Endothelial cell of umbilical vein (primary cell): Measurements from ENCODE around the gene CHMP1B. TPM values are rescaled to one million over a fixed set of nuclear protein-coding genes. Genes with fewer than 3 reads are reported as not detected.

Source experiments
- BruUV-seq: library from RNA; stranded (reverse); fragments of 400-500 nt; replicated peaks from 2 replicates; lab custom pipeline; 2021; lab: Mats Ljungman, UMichigan
- CTCF ChIA-PET: fragments of 300-600, 350-600 bp; sonication (Branson Sonifier 250); formaldehyde crosslinking; loops from one replicate; lab custom pipeline; 2021; ENCODE audit warnings: antibody characterized with exemption, inconsistent platforms; lab: Charles Lee
- POLR2A ChIA-PET: fragments of 300-600, 350-600 bp; sonication (Branson Sonifier 250); formaldehyde crosslinking; loops from one replicate; lab custom pipeline; 2021; ENCODE audit warnings: antibody characterized with exemption, inconsistent platforms; lab: Charles Lee
- DNase-seq: peaks from one replicate; pipeline ENCODE4 v3.0.0-alpha.2; 2011; ENCODE audit warnings: low read depth, low spot score
- FAIRE-seq: peaks from 2 replicates; lab custom pipeline; 2011; peaks lifted over from hg19 to GRCh38; lab: Jason Lieb, UNC
- H2AFZ ChIP-seq: 2 replicates; pipeline ENCODE4 v1.6.0; 2012; ENCODE audit warnings: low read depth, low read length, control low read depth, inconsistent platforms
- H3K27ac ChIP-seq: 2 replicates; pipeline ENCODE4 v1.5.1; 2011; ENCODE audit warnings: low read depth, mild to moderate bottlenecking, control low read depth, low read length, moderate library complexity; ENCODE audit not compliant: insufficient read depth
- H3K27me3 ChIP-seq, 2 experiments: 2 replicates each; pipeline versions ENCODE4 v1.6.0 to v1.6.1; 2011; ENCODE audit warnings: low read length in 2 of 2, mixed read lengths in 1 of 2; ENCODE audit not compliant: control insufficient read depth in 2 of 2, insufficient read depth in 2 of 2
- H3K36me3 ChIP-seq, 2 experiments: 2 replicates in 1 of 2; 3 replicates in 1 of 2; pipeline ENCODE4 v1.5.1; 2011; ENCODE audit warnings: low read length in 2 of 2, mild to moderate bottlenecking in 1 of 2, moderate library complexity in 1 of 2; ENCODE audit not compliant: control insufficient read depth in 2 of 2, insufficient read depth in 2 of 2; ENCODE audit errors: extremely low read depth in 1 of 2
- H3K4me1 ChIP-seq: 3 replicates; pipeline ENCODE4 v1.5.1; 2011; ENCODE audit warnings: mild to moderate bottlenecking, low read length; ENCODE audit not compliant: control insufficient read depth, insufficient read depth; ENCODE audit errors: extremely low read depth
- H3K4me2 ChIP-seq: 2 replicates; pipeline ENCODE4 v1.6.1; 2011; ENCODE audit warnings: low read length, control low read depth, mixed read lengths; ENCODE audit not compliant: insufficient read depth
- H3K4me3 ChIP-seq, 3 experiments: fragments of 200-600 bp in 1 of 3; sonication (generic), shearing (Covaris generic) in 1 of 3; replicated peaks in 1 of 3; 2 replicates each; pipeline ENCODE4 v1.5.1; 2011 to 2016; ENCODE audit warnings: control low read depth in 3 of 3, low read length in 3 of 3, mild to moderate bottlenecking in 2 of 3, inconsistent platforms in 1 of 3, low read depth in 1 of 3, moderate library complexity in 1 of 3; ENCODE audit not compliant: insufficient read depth in 1 of 3
- H3K79me2 ChIP-seq: 2 replicates; pipeline ENCODE4 v1.6.0; 2012; ENCODE audit warnings: low read length, inconsistent platforms; ENCODE audit not compliant: control insufficient read depth, insufficient read depth
- H3K9ac ChIP-seq: replicated peaks from 2 replicates; pipeline ENCODE3; 2011; ENCODE audit warnings: low read length, control low read depth; ENCODE audit not compliant: insufficient read depth; ENCODE audit errors: extremely low read depth
- H3K9me1 ChIP-seq: replicated peaks from 3 replicates; pipeline ENCODE4 v1.6.0; 2011; ENCODE audit warnings: mild to moderate bottlenecking, low read length; ENCODE audit not compliant: control insufficient read depth, insufficient read depth; ENCODE audit errors: extremely low read depth
- H3K9me3 ChIP-seq: replicated peaks from 2 replicates; pipeline ENCODE4 v1.5.1; 2012; ENCODE audit warnings: low read length, inconsistent platforms; ENCODE audit not compliant: control insufficient read depth, insufficient read depth
- H4K20me1 ChIP-seq: replicated peaks from 2 replicates; pipeline ENCODE3; 2011; ENCODE audit warnings: mild to moderate bottlenecking, low read length; ENCODE audit not compliant: control insufficient read depth, insufficient read depth; ENCODE audit errors: extremely low read depth
- CTCF ChIP-seq, 2 donors: IDR thresholded peaks; 1 replicate in 1 of 2; 2 replicates in 1 of 2; pipeline ENCODE4 v1.5.1; 2011; ENCODE audit warnings: low read length in 2 of 2, mild to moderate bottlenecking in 2 of 2, moderate library complexity in 2 of 2, control low read depth in 1 of 2, inconsistent platforms in 1 of 2, low read depth in 1 of 2; ENCODE audit not compliant: insufficient read depth in 1 of 2; ENCODE audit errors: extremely low read depth in 1 of 2
- EZH2 ChIP-seq: IDR thresholded peaks from 2 replicates; pipeline ENCODE4 v1.6.1; 2012; ENCODE audit warnings: borderline replicate concordance, low read depth, mild to moderate bottlenecking, moderate library complexity, low read length, inconsistent platforms; ENCODE audit not compliant: severe bottlenecking
- FOS ChIP-seq: IDR thresholded peaks from 2 replicates; pipeline ENCODE4 v1.6.1; 2011; ENCODE audit warnings: mild to moderate bottlenecking, low read length, moderate library complexity, borderline replicate concordance; ENCODE audit not compliant: insufficient read depth
- GATA2 ChIP-seq: IDR thresholded peaks from 2 replicates; pipeline ENCODE4 v1.7.0; 2011; ENCODE audit warnings: low read depth, mild to moderate bottlenecking, moderate library complexity, mixed read lengths, low read length; ENCODE audit not compliant: insufficient read length, insufficient read depth
- JUN ChIP-seq: IDR thresholded peaks from 2 replicates; pipeline ENCODE4 v1.6.1; 2011; ENCODE audit warnings: borderline replicate concordance, low read depth; ENCODE audit not compliant: insufficient read length, insufficient read depth
- MAX ChIP-seq: IDR thresholded peaks from 2 replicates; pipeline ENCODE4 v1.6.1; 2011; ENCODE audit not compliant: insufficient read depth, insufficient read length
- MYC ChIP-seq: IDR thresholded peaks from one replicate; pipeline ENCODE4 v1.6.1; 2011; ENCODE audit warnings: mild to moderate bottlenecking, low read depth, low read length
- POLR2A ChIP-seq: IDR thresholded peaks from 2 replicates; pipeline ENCODE4 v1.6.1; 2012; ENCODE audit warnings: low read depth, mild to moderate bottlenecking, control low read depth, low read length
- POLR2AphosphoS5 ChIP-seq: IDR thresholded peaks from 2 replicates; pipeline ENCODE4 v1.6.1; 2012; ENCODE audit warnings: low read depth, mild to moderate bottlenecking, control low read depth, low read length, moderate library complexity; ENCODE audit not compliant: insufficient read depth
- dilution Hi-C: fragments of 300-500 bp; cut with MboI; formaldehyde crosslinking; loops from one replicate; pipeline ENCODE4 v1.15.0; 2019; ENCODE audit warnings: low sequenced_read_pairs; ENCODE audit not compliant: extremely low pct_ligation_motif_present
- intact Hi-C: fragments of 100-400 bp; cut with micrococcal nuclease; formaldehyde crosslinking; loops from one replicate; pipeline ENCODE4 v1.10.0; 2022
- polyA plus RNA-seq, 4 experiments: library from polyadenylated mRNA; depleted of rRNA in 3 of 4; stranded (reverse) in 3 of 4; unstranded in 1 of 4; fragments of >200 nt; gene quantifications; 2 replicates each; pipeline versions ENCODE4 v1.2.1 to v1.2.3, GENCODE V29; 2011 to 2012; ENCODE audit warnings: missing spikeins in 1 of 4
- total RNA-seq: library from RNA; stranded (reverse); gene quantifications from 2 replicates; pipeline ENCODE4 v1.2.3, GENCODE V29; 2021

Gene CHMP1B
- total and polyA plus RNA-seq, 2 donors (not counting 3 experiments of a cell fraction or from before 2014, with no cell fraction given): 24.0 to 27.0 TPM

- FAIRE-seq (no peak), DNase-seq (no peak)
- POLR2A ChIA-PET: no interaction called here
- no peaks in the 10 kb centered on the region for H3K9me1 ChIP-seq
- no peak overlapping the region for H3K4me2 ChIP-seq
- H3K36me3 ChIP-seq: no peaks in the 10 kb centered on the region
- no peak overlapping the region for H3K4me3 ChIP-seq
- H3K9ac ChIP-seq: no peak overlapping the region
- intact Hi-C loops: no loop called here
- dilution Hi-C loops: no loop called here
- H3K27me3 ChIP-seq: peaks cover 0 to 4% of the 10 kb centered on the region in 2 experiments
- CTCF ChIA-PET: no interaction called here
- no peaks in the 10 kb centered on the region for H3K9me3 ChIP-seq
- H3K27ac ChIP-seq: no peak overlapping the region
- H3K4me1 ChIP-seq: no peaks in the 10 kb centered on the region
- BruUV-seq: no TSS peak
- TF ChIP-seq MYC: no peak
- no peak for TF ChIP-seq POLR2A
- TF ChIP-seq MAX: no peak
- no peak for TF ChIP-seq JUN
- TF ChIP-seq CTCF (IDR thresholded peaks at IDR 0.05; ENCODE audit: extremely low read depth in 1 of 2, insufficient read depth in 1 of 2, low read depth in 1 of 2, low read length in 2 of 2): no peak
- no peak for TF ChIP-seq FOS
- no peak for TF ChIP-seq GATA2
- TF ChIP-seq EZH2: no peak
- no peak for TF ChIP-seq POLR2AphosphoS5
- H4K20me1 ChIP-seq: no peaks in the 10 kb centered on the region
- no peaks in the 10 kb centered on the region for H3K79me2 ChIP-seq
- H2AFZ ChIP-seq: no peak overlapping the region
Observed at GRCh38 chr18:11866764-11867163, 15.6 kb downstream of the CHMP1B start.
